T-helper 1 cell (primary cell): ENCODE results near the gene TBC1D25.

Source experiments
- DNase-seq, 5 donors: peaks; one replicate each; pipeline ENCODE4 v3.0.0-alpha.2; 2012 to 2020

Gene TBC1D25

GRCh38 chrX:48569958-48570357 is 30.4 kb downstream of the TBC1D25 start:
- DNase-seq = peak in 1 of 5 donors; percentile 84

- DNase-seq = peak in 1 of 5 donors; percentile 4
Observed at GRCh38 chrX:48573690-48574269, 34.3 kb downstream of the TBC1D25 start.

GRCh38 chrX:48574270-48575266 is 35.1 kb downstream of the TBC1D25 start, which contains the start of gene RBM3:
Gene RBM3 (plus strand): TSS chrX:48574484. CDS start chrX:48575181, 697 bp downstream.
- DNase-seq = peak; percentile 80 to 96 (median 87)

- no peak for DNase-seq
Observed at GRCh38 chrX:48575642-48576041, 36.1 kb downstream of the TBC1D25 start.

GRCh38 chrX:48576108-48576507 is 36.6 kb downstream of the TBC1D25 start:
- no peak for DNase-seq

- DNase-seq = no peak
Observed at GRCh38 chrX:48578661-48579128, 39.2 kb downstream of the TBC1D25 start.

- no peak for DNase-seq
Observed at GRCh38 chrX:48579259-48579658, 39.7 kb downstream of the TBC1D25 start.

GRCh38 chrX:48580662-48581061 is 41.1 kb downstream of the TBC1D25 start:
- DNase-seq = no peak

- no peak for DNase-seq
Observed at GRCh38 chrX:48584698-48585097, 45.2 kb downstream of the TBC1D25 start.

- no peak for DNase-seq
Observed at GRCh38 chrX:48589482-48590162, 50.1 kb downstream of the TBC1D25 start.

- no peak for DNase-seq
Observed at GRCh38 chrX:48590203-48591103, 50.9 kb downstream of the TBC1D25 start.

GRCh38 chrX:48591255-48591791 is 51.8 kb downstream of the TBC1D25 start:
- DNase-seq = no peak

GRCh38 chrX:48592971-48593370 is 53.5 kb downstream of the TBC1D25 start:
- no peak for DNase-seq

GRCh38 chrX:48595929-48596328 is 56.4 kb downstream of the TBC1D25 start:
- no peak for DNase-seq

GRCh38 chrX:48597353-48598264 is 58.1 kb downstream of the TBC1D25 start, which contains the start of gene WDR13:
Gene WDR13 (plus strand): TSS chrX:48597492. CDS start chrX:48597997, 505 bp downstream.
- DNase-seq = peak; percentile 79 to 91 (median 83)

GRCh38 chrX:48598614-48599013 is 59.1 kb downstream of the TBC1D25 start:
- DNase-seq = no peak

- DNase-seq = no peak
Observed at GRCh38 chrX:48599341-48599740, 59.8 kb downstream of the TBC1D25 start.

- no peak for DNase-seq
Observed at GRCh38 chrX:48600226-48600625, 60.7 kb downstream of the TBC1D25 start.

GRCh38 chrX:48601741-48602394 is 62.4 kb downstream of the TBC1D25 start:
- DNase-seq = no peak

GRCh38 chrX:48604701-48605100 is 65.2 kb downstream of the TBC1D25 start:
- DNase-seq = no peak
